ENCODE results near the gene GAB1.

The GAB1 gene

GRCh38 chr4:143294310-143294709 lies 42.4 kb upstream of the GAB1 start:
- Mint-ChIP-seq H3K4me1 (no peaks in the 10 kb centered on the region), H3K27me3 (ENCODE audit: low read depth, poor library complexity) (no peaks in the 10 kb centered on the region), H3K4me3 (no peak overlapping the region), H3K9me3 (no peaks in the 10 kb centered on the region), H3K27ac (no peak overlapping the region), H3K36me3 (ENCODE audit: low read depth) (no peaks in the 10 kb centered on the region)
- no peak for TF ChIP-seq CTCF (IDR thresholded peaks at IDR 0.05)
- no peak for DNase-seq

GRCh38 chr4:143294710-143295275 lies 41.9 kb upstream of the GAB1 start:
- TF ChIP-seq CTCF (IDR thresholded peaks at IDR 0.05): no peak
- DNase-seq: no peak
- H3K4me1 Mint-ChIP-seq: no peaks in the 10 kb centered on the region

GRCh38 chr4:143296397-143297067 lies 40.1 kb upstream of the GAB1 start:
- no peak for TF ChIP-seq CTCF (IDR thresholded peaks at IDR 0.05)
- no peaks in the 10 kb centered on the region for H3K36me3 Mint-ChIP-seq (ENCODE audit: low read depth)
- H3K9me3 Mint-ChIP-seq: no peaks in the 10 kb centered on the region
- H3K27me3 Mint-ChIP-seq (ENCODE audit: low read depth, poor library complexity): no peaks in the 10 kb centered on the region
- H3K4me3 Mint-ChIP-seq: no peak overlapping the region
- no peak overlapping the region for H3K27ac Mint-ChIP-seq
- DNase-seq: no peak
- H3K4me1 Mint-ChIP-seq: no peaks in the 10 kb centered on the region

More at GRCh38 chr4:143294710-143295275, 41.9 kb upstream of the GAB1 start:
- Mint-ChIP-seq H3K9me3 (no peaks in the 10 kb centered on the region), H3K4me3 (no peak overlapping the region), H3K27ac (no peak overlapping the region), H3K27me3 (ENCODE audit: low read depth, poor library complexity) (no peaks in the 10 kb centered on the region), H3K36me3 (ENCODE audit: low read depth) (no peaks in the 10 kb centered on the region)

- Mint-ChIP-seq H3K4me1 (no peaks in the 10 kb centered on the region), H3K27me3 (ENCODE audit: low read depth, poor library complexity) (no peaks in the 10 kb centered on the region), H3K4me3 (no peak overlapping the region), H3K9me3 (no peaks in the 10 kb centered on the region), H3K36me3 (ENCODE audit: low read depth) (no peaks in the 10 kb centered on the region), H3K27ac (no peak overlapping the region)
- no peak for DNase-seq
- no peak for TF ChIP-seq CTCF (IDR thresholded peaks at IDR 0.05)
Observed at GRCh38 chr4:143300860-143301259, 35.8 kb upstream of the GAB1 start.

- no peak overlapping the region for H3K4me3 Mint-ChIP-seq
- H3K4me1 Mint-ChIP-seq: no peaks in the 10 kb centered on the region
- TF ChIP-seq CTCF (IDR thresholded peaks at IDR 0.05): no peak
- no peaks in the 10 kb centered on the region for H3K9me3 Mint-ChIP-seq
- no peak for DNase-seq
- no peaks in the 10 kb centered on the region for H3K27me3 Mint-ChIP-seq (ENCODE audit: low read depth, poor library complexity)
- H3K27ac Mint-ChIP-seq: no peak overlapping the region
- H3K36me3 Mint-ChIP-seq (ENCODE audit: low read depth): no peaks in the 10 kb centered on the region
Observed at GRCh38 chr4:143302536-143302935, 34.1 kb upstream of the GAB1 start.

GRCh38 chr4:143306788-143307187 lies 29.9 kb upstream of the GAB1 start:
- H3K9me3 Mint-ChIP-seq: no peaks in the 10 kb centered on the region
- H3K36me3 Mint-ChIP-seq (ENCODE audit: low read depth): no peaks in the 10 kb centered on the region
- no peaks in the 10 kb centered on the region for H3K4me1 Mint-ChIP-seq
- no peak for DNase-seq
- H3K4me3 Mint-ChIP-seq: no peak overlapping the region
- no peak for TF ChIP-seq CTCF (IDR thresholded peaks at IDR 0.05)
- peaks cover 6% of the 10 kb centered on the region for H3K27me3 Mint-ChIP-seq (ENCODE audit: low read depth, poor library complexity)
- no peak overlapping the region for H3K27ac Mint-ChIP-seq

Data from nephron progenitor cell (in vitro differentiated cells).